ENCODE measurements around the gene PKP2. TPM values are rescaled to one million over a fixed set of nuclear protein-coding genes. Genes with fewer than 3 reads are reported as not detected.

PKP2 gene
- total and polyA plus RNA-seq, 8 donors: 1.5 to 6.7 (median 4.2) TPM

- Histone ChIP-seq H3K27me3 (peaks cover 0 to 42% of the 10 kb centered on the region in 2 donors), H3K36me3 (no peaks in the 10 kb centered on the region), H3K4me3 (no peak overlapping the region), H3K4me1 (no peaks in the 10 kb centered on the region), H3K27ac (no peak overlapping the region), H3K9me3 (no peaks in the 10 kb centered on the region)
- no peak for ATAC-seq
- DNase-seq: no peak
- TF ChIP-seq CTCF (IDR thresholded peaks at IDR 0.05): no peak
- intact Hi-C loops (cut with DNase I): no loop called here
Measured at GRCh38 chr12:32783029-32783428, 113.5 kb downstream of the PKP2 start.

GRCh38 chr12:32780071-32780470 is 116.5 kb downstream of the PKP2 start:
- no peak overlapping the region for H3K4me3 ChIP-seq
- H3K27me3 ChIP-seq: peaks cover 0 to 57% of the 10 kb centered on the region in 2 donors
- DNase-seq (no peak), ATAC-seq (no peak)
- H3K4me1 ChIP-seq: no peaks in the 10 kb centered on the region
- TF ChIP-seq CTCF (IDR thresholded peaks at IDR 0.05): no peak
- H3K27ac ChIP-seq: no peak overlapping the region
- H3K9me3 ChIP-seq: no peaks in the 10 kb centered on the region
- no peaks in the 10 kb centered on the region for H3K36me3 ChIP-seq
- intact Hi-C loops (cut with DNase I): no loop called here

- H3K36me3 ChIP-seq: no peaks in the 10 kb centered on the region
- H3K4me3 ChIP-seq: no peak overlapping the region
- intact Hi-C loops (cut with DNase I): no loop called here
- no peak for DNase-seq
- no peaks in the 10 kb centered on the region for H3K4me1 ChIP-seq
- TF ChIP-seq CTCF (IDR thresholded peaks at IDR 0.05): no peak
- peaks cover 0 to 54% of the 10 kb centered on the region in 2 donors for H3K27me3 ChIP-seq
- H3K9me3 ChIP-seq: no peaks in the 10 kb centered on the region
- ATAC-seq: no peak
- no peak overlapping the region for H3K27ac ChIP-seq
Measured at GRCh38 chr12:32777691-32778175, 118.8 kb downstream of the PKP2 start.

GRCh38 chr12:32777159-32777558 is 119.4 kb downstream of the PKP2 start:
- no peaks in the 10 kb centered on the region for H3K36me3 ChIP-seq

GRCh38 chr12:32776258-32776657 is 120.3 kb downstream of the PKP2 start:
- no peak overlapping the region for H3K27ac ChIP-seq
- H3K4me3 ChIP-seq: no peak overlapping the region
- no peaks in the 10 kb centered on the region for H3K9me3 ChIP-seq
- intact Hi-C loops (cut with DNase I): no loop called here
- DNase-seq (no peak), ATAC-seq (no peak)
- H3K27me3 ChIP-seq: peaks cover 0 to 49% of the 10 kb centered on the region in 2 donors
- TF ChIP-seq CTCF (IDR thresholded peaks at IDR 0.05): no peak
- H3K36me3 ChIP-seq: no peaks in the 10 kb centered on the region
- no peaks in the 10 kb centered on the region for H3K4me1 ChIP-seq

More at GRCh38 chr12:32777159-32777558, 119.4 kb downstream of the PKP2 start:
- ATAC-seq (no peak), DNase-seq (no peak)
- Histone ChIP-seq H3K9me3 (no peaks in the 10 kb centered on the region), H3K27me3 (peaks cover 0 to 51% of the 10 kb centered on the region in 2 donors), H3K4me1 (no peaks in the 10 kb centered on the region), H3K27ac (no peak overlapping the region), H3K4me3 (no peak overlapping the region)
- no peak for TF ChIP-seq CTCF (IDR thresholded peaks at IDR 0.05)
- intact Hi-C loops (cut with DNase I): no loop called here

All from left lung (tissue), 10 donors.